IMR-90 (cell line): Measurements from ENCODE around the gene COL6A3.

Experiments
- RAD21 ChIP-seq: IDR thresholded peaks from 2 replicates; pipeline ENCODE4 v1.6.1; 2012; ENCODE audit warnings: low read length, improper control_type of control experiment
- TF ChIP-seq, protein P1 (sequence below): fragments of 150-350 bp; IDR thresholded peaks from 2 replicates; pipeline ENCODE4 v1.6.1; 2017; ENCODE audit warnings: mild to moderate bottlenecking, antibody characterized with exemption, low read length, low read depth
- TF ChIP-seq, protein P2 (sequence below): conservative IDR thresholded peaks from 2 replicates; pipeline ENCODE4 v1.5.1; 2012; ENCODE audit warnings: mild to moderate bottlenecking, low read depth, low read length, improper control_type of control experiment

DNA sequence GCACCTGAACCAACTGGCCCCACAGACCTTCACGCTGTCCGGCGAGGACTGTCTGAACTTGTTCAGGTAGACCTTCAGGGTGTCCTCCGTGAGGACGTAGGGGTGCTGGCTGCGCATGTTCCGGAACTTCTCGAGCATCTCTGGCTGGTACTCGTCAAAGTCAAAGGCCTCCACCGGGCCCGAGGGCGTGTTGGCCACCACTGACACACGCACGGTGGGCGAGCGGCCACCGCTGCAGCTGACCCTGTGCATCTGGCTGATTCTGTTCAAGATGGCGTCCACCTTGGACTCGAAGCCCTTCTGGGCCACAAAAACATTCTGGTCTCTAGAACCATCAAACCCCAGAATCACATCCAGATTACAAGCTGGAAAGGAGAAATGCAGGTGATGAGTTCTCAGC lies 48.3 kb downstream of the COL6A3 start:
- TF ChIP-seq, protein P1, sequence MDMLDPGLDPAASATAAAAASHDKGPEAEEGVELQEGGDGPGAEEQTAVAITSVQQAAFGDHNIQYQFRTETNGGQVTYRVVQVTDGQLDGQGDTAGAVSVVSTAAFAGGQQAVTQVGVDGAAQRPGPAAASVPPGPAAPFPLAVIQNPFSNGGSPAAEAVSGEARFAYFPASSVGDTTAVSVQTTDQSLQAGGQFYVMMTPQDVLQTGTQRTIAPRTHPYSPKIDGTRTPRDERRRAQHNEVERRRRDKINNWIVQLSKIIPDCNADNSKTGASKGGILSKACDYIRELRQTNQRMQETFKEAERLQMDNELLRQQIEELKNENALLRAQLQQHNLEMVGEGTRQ = no peak
- TF ChIP-seq RAD21 = no peak
- TF ChIP-seq, protein P2, sequence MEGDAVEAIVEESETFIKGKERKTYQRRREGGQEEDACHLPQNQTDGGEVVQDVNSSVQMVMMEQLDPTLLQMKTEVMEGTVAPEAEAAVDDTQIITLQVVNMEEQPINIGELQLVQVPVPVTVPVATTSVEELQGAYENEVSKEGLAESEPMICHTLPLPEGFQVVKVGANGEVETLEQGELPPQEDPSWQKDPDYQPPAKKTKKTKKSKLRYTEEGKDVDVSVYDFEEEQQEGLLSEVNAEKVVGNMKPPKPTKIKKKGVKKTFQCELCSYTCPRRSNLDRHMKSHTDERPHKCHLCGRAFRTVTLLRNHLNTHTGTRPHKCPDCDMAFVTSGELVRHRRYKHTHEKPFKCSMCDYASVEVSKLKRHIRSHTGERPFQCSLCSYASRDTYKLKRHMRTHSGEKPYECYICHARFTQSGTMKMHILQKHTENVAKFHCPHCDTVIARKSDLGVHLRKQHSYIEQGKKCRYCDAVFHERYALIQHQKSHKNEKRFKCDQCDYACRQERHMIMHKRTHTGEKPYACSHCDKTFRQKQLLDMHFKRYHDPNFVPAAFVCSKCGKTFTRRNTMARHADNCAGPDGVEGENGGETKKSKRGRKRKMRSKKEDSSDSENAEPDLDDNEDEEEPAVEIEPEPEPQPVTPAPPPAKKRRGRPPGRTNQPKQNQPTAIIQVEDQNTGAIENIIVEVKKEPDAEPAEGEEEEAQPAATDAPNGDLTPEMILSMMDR = no peak
